HCT116 (cell line): ENCODE results near the gene EEF2KMT. TPM values are rescaled to one million over a fixed set of nuclear protein-coding genes. Genes with fewer than 3 reads are reported as not detected.
A peak's percentile ranks its signal among the peaks of the same experiment; 100 is the strongest.

Experiments used
- ATAC-seq: fragments of 200-7000 bp; cut with Tn5 transposase; 2 replicates; pipeline ENCODE4 v1.9.1; 2020; ENCODE audit warnings: mild to moderate bottlenecking, moderate library complexity
- BruUV-seq: library from RNA; stranded (reverse); fragments of 400-500 nt; replicated peaks from 2 replicates; lab custom pipeline; 2021; lab: Mats Ljungman, UMichigan
- CTCF ChIA-PET: fragments of 300-600 bp; sonication (Branson Sonifier 250); formaldehyde crosslinking; loops from one replicate; lab custom pipeline; 2021; ENCODE audit warnings: antibody characterized with exemption; lab: Charles Lee
- POLR2A ChIA-PET: fragments of 300-600, 350-600 bp; sonication (Branson Sonifier 250); formaldehyde crosslinking; loops from one replicate; lab custom pipeline; 2021; ENCODE audit warnings: antibody characterized with exemption; lab: Charles Lee
- RAD21 ChIA-PET, 2 experiments: fragments of 300-600 bp; sonication (Branson Sonifier 250); formaldehyde crosslinking; loops; one replicate each; lab custom pipeline; 2023; ENCODE audit warnings: low total read pairs in 2 of 2; ENCODE audit not compliant: uncharacterized antibody in 2 of 2, unreplicated experiment in 2 of 2, low non-redundant PET in 1 of 2; lab: Charles Lee
- DNase-seq: peaks from one replicate; pipeline ENCODE4 v3.0.0-alpha.2; 2010; ENCODE audit warnings: low read depth, low spot score
- H2AFZ ChIP-seq: fragments of 200-600 bp; shearing (Covaris generic), sonication (generic); 2 replicates; pipeline ENCODE4 v1.6.1; 2017; ENCODE audit warnings: low read depth, mixed run types, mixed read lengths, antibody characterized with exemption, low read length; ENCODE audit not compliant: poor library complexity, severe bottlenecking
- H3K27ac ChIP-seq: 2 replicates; pipeline ENCODE4 v1.5.1; 2012; ENCODE audit warnings: low read depth, low read length
- H3K27me3 ChIP-seq: fragments of 200-600 bp; sonication (generic); 2 replicates; pipeline ENCODE4 v1.6.1; 2016; ENCODE audit warnings: mixed run types, low read length, mixed read lengths; ENCODE audit not compliant: insufficient read depth
- H3K36me3 ChIP-seq, 2 experiments: fragments of 200-500 bp in 1 of 2; fragments of 200-600 bp in 1 of 2; sonication (Bioruptor generic) in 1 of 2; sonication (generic) in 1 of 2; 2 replicates each; pipeline versions ENCODE4 v1.5.1 to v1.6.1; 2014 to 2016; ENCODE audit warnings: low read length in 2 of 2, inconsistent platforms in 1 of 2, mixed read lengths in 1 of 2, mixed run types in 1 of 2; ENCODE audit not compliant: insufficient read depth in 2 of 2, control insufficient read depth in 1 of 2
- H3K4me1 ChIP-seq, 2 experiments: fragments of 200-600 bp in 1 of 2; sonication (generic) in 1 of 2; 2 replicates each; pipeline versions ENCODE4 v1.5.1 to v1.6.1; 2012 to 2017; ENCODE audit warnings: low read length in 2 of 2, inconsistent platforms in 1 of 2, mild to moderate bottlenecking in 1 of 2, mixed read lengths in 1 of 2, mixed run types in 1 of 2, moderate library complexity in 1 of 2; ENCODE audit not compliant: insufficient read depth in 2 of 2, control insufficient read depth in 1 of 2
- H3K4me2 ChIP-seq: fragments of 200-600 bp; sonication (generic); 2 replicates; pipeline ENCODE4 v1.6.1; 2017; ENCODE audit warnings: mixed run types, low read length, mixed read lengths
- H3K4me3 ChIP-seq, 2 experiments: fragments of 200-600 bp in 1 of 2; sonication (generic) in 1 of 2; replicated peaks in 1 of 2; 2 replicates each; pipeline ENCODE4 v1.5.1; 2011 to 2016; ENCODE audit warnings: low read length in 2 of 2, control low read depth in 1 of 2, low read depth in 1 of 2, mild to moderate bottlenecking in 1 of 2, mixed read lengths in 1 of 2, mixed run types in 1 of 2
- H3K79me2 ChIP-seq: fragments of 200-600 bp; sonication (generic); 2 replicates; pipeline ENCODE4 v1.6.1; 2017; ENCODE audit warnings: mild to moderate bottlenecking, mixed run types, low read length, moderate library complexity, mixed read lengths; ENCODE audit not compliant: insufficient read depth
- H3K9ac ChIP-seq: fragments of 200-600 bp; sonication (generic); 2 replicates; pipeline ENCODE4 v1.6.1; 2016; ENCODE audit warnings: low read length, mixed read lengths
- H3K9me2 ChIP-seq: fragments of 200-600 bp; sonication (generic), shearing (Covaris generic); 2 replicates; pipeline ENCODE4 v1.6.1; 2017; ENCODE audit warnings: mixed run types, mild to moderate bottlenecking, moderate library complexity; ENCODE audit not compliant: insufficient read depth
- H3K9me3 ChIP-seq, 2 experiments: fragments of 200-500 bp in 1 of 2; fragments of 200-600 bp in 1 of 2; sonication (Bioruptor generic) in 1 of 2; sonication (generic) in 1 of 2; 2 replicates each; pipeline ENCODE4 v1.6.1; 2014 to 2017; ENCODE audit warnings: low read length in 2 of 2, mixed read lengths in 2 of 2, inconsistent platforms in 1 of 2, low read depth in 1 of 2, mild to moderate bottlenecking in 1 of 2, mixed run types in 1 of 2, moderate library complexity in 1 of 2; ENCODE audit not compliant: control insufficient read depth in 1 of 2, insufficient read depth in 1 of 2
- H4K20me1 ChIP-seq: fragments of 200-600 bp; sonication (generic), shearing (Covaris generic); 2 replicates; pipeline ENCODE4 v1.6.1; 2017; ENCODE audit warnings: mixed run types, mild to moderate bottlenecking, moderate library complexity; ENCODE audit not compliant: insufficient read depth
- CEBPB ChIP-seq: IDR thresholded peaks from 2 replicates; pipeline ENCODE4 v1.6.1; 2012; ENCODE audit warnings: low read depth
- CTCF ChIP-seq, 3 experiments: fragments of 200-600 bp in 1 of 3; sonication (generic) in 1 of 3; IDR thresholded peaks in 2 of 3; conservative IDR thresholded peaks in 1 of 3; 2 replicates each; pipeline ENCODE4 v1.5.1; 2012 to 2017; ENCODE audit warnings: low read depth in 2 of 3, low read length in 2 of 3, antibody characterized with exemption in 1 of 3, borderline replicate concordance in 1 of 3, control low read depth in 1 of 3, mild to moderate bottlenecking in 1 of 3, mixed read lengths in 1 of 3, mixed run types in 1 of 3, moderate library complexity in 1 of 3; ENCODE audit not compliant: insufficient read depth in 1 of 3
- EGR1 ChIP-seq: IDR thresholded peaks from 2 replicates; pipeline ENCODE4 v1.6.1; 2012; ENCODE audit warnings: low read depth
- ELF1 ChIP-seq: IDR thresholded peaks from 2 replicates; pipeline ENCODE4 v1.6.1; 2012; ENCODE audit warnings: low read depth, borderline replicate concordance
- FOSL1 ChIP-seq: IDR thresholded peaks from 2 replicates; pipeline ENCODE4 v1.6.1; 2012; ENCODE audit warnings: low read depth
- POLR2A ChIP-seq: IDR thresholded peaks from 2 replicates; pipeline ENCODE4 v1.7.0; 2011; ENCODE audit warnings: borderline replicate concordance; ENCODE audit not compliant: insufficient read depth, insufficient read length; ENCODE audit errors: extremely low read depth
- SRF ChIP-seq: IDR thresholded peaks from 2 replicates; pipeline ENCODE4 v1.6.1; 2012; ENCODE audit warnings: low read depth
- YY1 ChIP-seq: IDR thresholded peaks from 2 replicates; pipeline ENCODE4 v1.6.1; 2011; ENCODE audit warnings: low read length, low read depth, moderate library complexity, mild to moderate bottlenecking; ENCODE audit not compliant: insufficient replicate concordance; ENCODE audit errors: extremely low read depth
- intact Hi-C: fragments of 100-400 bp; cut with micrococcal nuclease; formaldehyde crosslinking; loops from 2 replicates; pipeline ENCODE4 v1.10.0; 2022
- total RNA-seq: library from RNA; stranded (reverse); gene quantifications from one replicate; pipeline ENCODE4 v1.2.1, GENCODE V29; 2021; ENCODE audit not compliant: unreplicated experiment
- TF ChIP-seq, protein P1 (sequence below): IDR thresholded peaks from 2 replicates; pipeline ENCODE4 v1.6.1; 2012

The EEF2KMT gene
- total RNA-seq, 1 experiment from 2014 or later = 25.6 TPM

GRCh38 chr16:5071341-5071680, 26.3 kb downstream of the EEF2KMT start:
- H3K27ac ChIP-seq = peak overlapping the region; percentile 78
- H3K4me2 ChIP-seq = peak overlapping the region; percentile 92
- POLR2A ChIA-PET = no interaction called here
- DNase-seq (no peak), ATAC-seq (no peak)
- peak overlapping the region; percentile 63 to 94 for H3K4me3 ChIP-seq
- H3K9me3 ChIP-seq = no peaks in the 10 kb centered on the region
- intact Hi-C loops = no loop called here
- no peaks in the 10 kb centered on the region for H3K9me2 ChIP-seq
- peaks cover 4 to 16% of the 10 kb centered on the region in 2 experiments; a peak in 3 of 4 replicates for H3K4me1 ChIP-seq
- peak overlapping the region; percentile 75 for H2AFZ ChIP-seq
- TF ChIP-seq YY1 (no peak), ELF1 (no peak), SRF (no peak), FOSL1 (no peak), CEBPB (no peak), CTCF (IDR thresholded peaks at IDR 0.05 in 2 of 3, conservative IDR thresholded peaks at IDR 0.05 in 1 of 3; ENCODE audit: borderline replicate concordance in 1 of 3, insufficient read depth in 1 of 3, low read depth in 2 of 3, low read length in 2 of 3) (no peak), EGR1 (no peak), POLR2A (no peak)
- TF ChIP-seq, protein P1, sequence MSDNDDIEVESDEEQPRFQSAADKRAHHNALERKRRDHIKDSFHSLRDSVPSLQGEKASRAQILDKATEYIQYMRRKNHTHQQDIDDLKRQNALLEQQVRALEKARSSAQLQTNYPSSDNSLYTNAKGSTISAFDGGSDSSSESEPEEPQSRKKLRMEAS = no peak
- H4K20me1 ChIP-seq = no peaks in the 10 kb centered on the region
- peak overlapping the region; percentile 91 for H3K9ac ChIP-seq
- H3K27me3 ChIP-seq = 0 out of 2 replicates have a peak, but pooled peaks cover 4% of the 10 kb centered on the region
- peaks cover 33% of the 10 kb centered on the region for H3K79me2 ChIP-seq
- peaks cover 0 to 8% of the 10 kb centered on the region in 2 experiments; a peak in 2 of 4 replicates for H3K36me3 ChIP-seq
- RAD21 ChIA-PET = no interaction called here
- CTCF ChIA-PET = no interaction called here
- TSS peak; percentile 54 for BruUV-seq
